GM12864 (cell line): ENCODE results near the gene RELN.

ENCODE experiments used
- DNase-seq: peaks from one replicate; pipeline ENCODE4 v3.0.0-alpha.2; 2011; ENCODE audit warnings: low read depth
- H3K4me3 ChIP-seq: 2 replicates; pipeline ENCODE4 v1.5.1; 2011; ENCODE audit warnings: mild to moderate bottlenecking, low read depth, low read length, control low read depth
- CTCF ChIP-seq: IDR thresholded peaks from 2 replicates; pipeline ENCODE4 v1.5.1; 2011; ENCODE audit warnings: low read depth, mild to moderate bottlenecking, moderate library complexity, low read length, control low read depth, inconsistent platforms; ENCODE audit errors: missing control alignments

Gene RELN

DNA sequence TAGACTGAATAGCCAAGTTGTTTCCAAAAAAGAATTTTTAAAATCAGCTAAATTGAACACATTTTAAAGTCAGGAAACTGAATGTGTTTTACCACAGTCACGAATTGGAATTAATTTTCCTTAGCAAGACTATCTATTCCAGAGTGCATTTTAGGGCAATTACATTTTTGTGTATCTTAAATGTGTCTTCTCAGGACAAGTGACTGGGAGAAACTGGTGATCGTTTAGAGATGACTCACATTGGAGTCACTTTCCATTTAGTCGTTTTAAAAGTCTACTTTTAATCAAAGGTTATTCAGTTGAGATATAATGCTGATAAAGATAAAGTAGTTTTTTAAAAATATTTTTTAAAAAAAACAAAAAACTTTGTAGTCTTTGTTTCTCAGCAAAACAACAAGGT, 351.7 kb downstream of the RELN start:
- no peak for TF ChIP-seq CTCF
- no peak for DNase-seq
- no peak overlapping the region for H3K4me3 ChIP-seq

DNA sequence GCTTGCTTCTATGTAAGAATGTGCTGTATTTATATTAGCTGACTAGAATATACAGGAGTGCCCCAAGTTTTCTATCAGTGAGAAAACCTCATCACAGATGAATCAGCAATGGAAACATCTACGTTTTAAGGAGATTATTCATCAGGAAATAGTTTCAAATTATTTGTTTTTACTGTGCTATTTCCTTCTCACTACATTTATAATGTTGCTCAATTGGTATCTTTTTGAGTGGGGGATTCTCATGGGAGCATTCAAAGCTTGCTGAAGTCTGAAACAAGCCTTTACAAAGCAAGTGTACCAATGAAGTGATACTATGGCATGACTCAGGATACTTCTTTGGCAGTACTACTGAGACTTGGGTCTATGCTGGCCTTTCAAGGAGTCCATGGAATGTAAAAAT, 352.4 kb downstream of the RELN start:
- no peak for TF ChIP-seq CTCF
- H3K4me3 ChIP-seq: no peak overlapping the region
- DNase-seq: no peak

DNA sequence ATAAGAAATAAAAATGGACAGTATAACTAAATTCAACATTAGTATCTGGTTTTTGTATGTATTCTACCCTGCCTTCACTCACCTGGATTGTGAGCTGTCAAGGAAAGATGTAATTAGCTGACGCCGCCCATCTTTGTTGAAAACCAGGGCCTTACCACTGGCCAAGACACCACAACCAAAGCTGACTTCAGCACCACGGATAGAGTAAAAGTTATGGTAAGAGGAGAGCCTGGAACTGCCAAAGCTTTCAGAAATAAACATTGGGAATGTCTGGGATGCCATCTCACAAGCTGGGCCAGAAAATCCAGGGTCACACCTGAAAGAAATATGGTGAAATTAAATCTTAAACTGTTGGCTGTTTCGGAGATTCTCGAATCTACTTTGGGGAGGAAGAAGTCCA, 353.3 kb downstream of the RELN start:
- DNase-seq: no peak
- TF ChIP-seq CTCF: no peak

DNA sequence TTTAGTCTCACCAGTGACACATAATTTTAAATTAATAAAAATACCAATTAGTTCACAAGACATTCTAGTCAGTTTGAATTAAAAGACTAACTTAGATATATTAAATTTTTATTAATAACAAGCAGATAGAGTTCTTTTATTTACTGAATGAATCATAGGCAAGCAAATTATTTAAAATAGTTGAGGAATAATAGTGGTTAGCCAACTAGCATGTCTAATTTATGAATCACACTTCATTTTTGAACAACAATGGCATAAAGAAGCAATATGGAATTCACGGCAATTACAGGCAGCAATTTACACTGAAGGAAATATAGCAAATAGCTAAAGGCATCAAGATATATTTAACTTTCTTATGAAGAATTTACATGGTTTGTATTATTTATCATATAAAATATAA, 356.5 kb downstream of the RELN start:
- no peak for TF ChIP-seq CTCF
- no peak for DNase-seq
- no peak overlapping the region for H3K4me3 ChIP-seq

More for the DNA sequence above, 353.3 kb downstream of the RELN start:
- no peak overlapping the region for H3K4me3 ChIP-seq

GRCh38 chr7:103632005-103632639, 357.3 kb downstream of the RELN start:
- H3K4me3 ChIP-seq: no peak overlapping the region
- no peak for TF ChIP-seq CTCF
- DNase-seq: no peak

GRCh38 chr7:103630318-103630717, 359.1 kb downstream of the RELN start:
- H3K4me3 ChIP-seq: no peak overlapping the region
- TF ChIP-seq CTCF: no peak
- no peak for DNase-seq

GRCh38 chr7:103628742-103629141, 360.7 kb downstream of the RELN start:
- TF ChIP-seq CTCF: no peak
- H3K4me3 ChIP-seq: no peak overlapping the region
- no peak for DNase-seq
